NCI-H146 treated with DMSO at 0.1 percent for 48 hours (cell line): ENCODE results near the gene GLIPR1.
"Not testable (repeated sequence)": the region's sequence is repeated elsewhere in the genome, so short reads cannot be mapped to it uniquely, and the experiment has no call there.

Experiments
- DNase-seq: peaks from one replicate; lab custom pipeline; 2025; ENCODE audit not compliant: unreplicated experiment; lab: John Stamatoyannopoulos, UW

GLIPR1 gene

GRCh38 chr12:75509621-75510020 lies 29.1 kb downstream of the GLIPR1 start:
- no peak for DNase-seq

- DNase-seq: peak; percentile 95
These were observed 30.8 kb downstream of the GLIPR1 start, which contains the start of gene KRR1 for GRCh38 chr12:75511116-75512048. Gene KRR1 (minus strand): TSS chr12:75511609. CDS start chr12:75511597, 12 bp downstream.

DNA sequence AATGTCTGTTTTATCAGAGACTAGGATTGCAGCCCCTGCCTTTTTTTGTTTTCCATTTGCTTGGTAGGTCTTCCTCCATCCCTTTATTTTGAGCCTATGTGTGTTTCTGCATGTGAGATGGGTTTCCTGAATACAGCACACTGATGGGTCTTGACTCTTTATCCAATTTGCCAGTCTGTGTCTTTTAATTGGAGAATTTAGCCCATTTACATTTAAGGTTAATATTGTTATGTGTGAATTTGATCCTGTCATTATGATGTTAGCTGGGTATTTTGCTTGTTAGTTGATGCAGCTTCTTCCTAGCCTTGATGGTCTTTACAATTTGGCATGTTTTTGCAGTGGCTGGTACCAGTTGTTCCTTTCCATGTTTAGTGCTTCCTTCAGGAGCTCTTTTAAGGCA lies 40.7 kb downstream of the GLIPR1 start:
- DNase-seq: not testable (repeated sequence)

- not testable (repeated sequence) for DNase-seq
These were observed 41.6 kb downstream of the GLIPR1 start for GRCh38 chr12:75522124-75522523.

- DNase-seq: no peak
These were observed 44.7 kb downstream of the GLIPR1 start for GRCh38 chr12:75525263-75525662.

DNA sequence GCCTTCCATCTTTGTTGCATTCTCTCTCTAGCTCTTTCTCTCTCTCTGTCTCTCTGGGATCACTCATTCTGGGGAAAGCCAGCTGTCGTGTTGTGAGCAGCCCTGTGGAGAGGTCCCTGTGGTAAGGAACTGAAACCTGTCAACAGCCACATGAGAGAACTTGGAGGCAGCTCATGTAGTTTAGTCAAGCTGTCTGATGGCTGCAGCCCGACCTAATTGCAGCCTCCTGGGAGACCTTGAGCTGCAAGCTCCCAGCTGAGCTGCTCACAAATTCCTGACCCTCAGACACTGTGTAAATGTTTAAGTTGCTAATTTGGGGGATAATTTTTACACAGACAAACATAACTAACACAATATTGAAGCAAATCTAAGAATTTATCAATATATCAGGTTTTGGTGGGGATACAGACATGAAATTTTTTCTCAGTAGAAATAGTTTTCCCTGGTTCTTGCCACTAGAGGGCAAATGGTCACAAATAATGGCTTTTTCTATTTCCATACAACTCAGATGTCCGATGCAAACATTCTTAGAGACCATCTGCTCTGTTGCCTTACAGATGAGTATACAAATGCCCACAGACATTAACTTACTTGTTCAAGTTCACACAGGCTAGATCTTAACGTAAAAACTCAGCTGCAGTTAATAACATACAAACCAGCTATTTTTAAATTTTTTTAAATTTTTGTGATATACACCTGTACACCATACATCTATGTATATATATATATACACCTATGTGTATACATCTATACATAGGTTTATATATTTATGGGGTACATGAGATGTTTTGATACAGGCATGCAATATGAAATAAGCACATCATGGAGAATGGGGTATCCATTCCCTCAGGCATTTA lies 46.3 kb downstream of the GLIPR1 start:
- peak; percentile 52 for DNase-seq

GRCh38 chr12:75528272-75528671 lies 47.7 kb downstream of the GLIPR1 start:
- DNase-seq: no peak

GRCh38 chr12:75528692-75529091 lies 48.1 kb downstream of the GLIPR1 start:
- DNase-seq: no peak

DNA sequence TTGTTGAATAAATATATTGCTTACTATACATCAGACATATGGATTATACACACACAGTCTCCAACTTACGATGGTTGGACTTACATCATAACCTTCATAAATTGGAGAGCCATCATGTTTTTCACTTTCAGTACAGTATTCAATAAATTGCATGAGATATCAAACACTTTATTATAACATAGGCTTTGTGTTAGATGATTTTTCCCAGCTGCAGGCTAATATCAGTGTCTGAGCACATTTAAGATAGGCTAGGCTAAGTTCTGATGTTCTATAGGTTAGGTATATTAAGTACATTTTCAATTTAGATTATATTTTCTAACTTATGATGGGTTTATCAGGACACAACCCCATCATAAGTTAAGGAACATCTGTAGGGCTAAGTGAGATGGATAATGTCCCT lies 48.8 kb downstream of the GLIPR1 start:
- no peak for DNase-seq

GRCh38 chr12:75529826-75530225 lies 49.3 kb downstream of the GLIPR1 start:
- DNase-seq: no peak

DNA sequence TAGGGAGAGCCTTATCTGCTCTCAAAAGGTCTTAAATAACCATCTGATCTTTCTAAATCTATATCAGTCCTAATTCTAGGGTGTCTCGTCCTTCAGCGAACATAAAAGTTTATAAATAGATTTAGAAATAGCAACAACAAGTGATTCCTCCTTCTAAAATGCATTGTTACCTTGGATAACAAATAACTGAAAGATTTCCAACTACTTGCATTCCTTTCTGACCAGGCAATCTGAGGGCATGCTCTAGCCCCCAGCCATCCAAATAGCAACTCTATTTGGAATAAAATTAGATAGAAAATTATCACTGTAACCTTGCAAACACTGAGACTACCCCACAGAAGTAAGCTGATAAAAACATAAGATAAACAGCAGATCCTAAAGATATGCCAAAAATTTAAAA lies 52.7 kb downstream of the GLIPR1 start:
- DNase-seq: no peak

- DNase-seq: no peak
These were observed 59.3 kb downstream of the GLIPR1 start for GRCh38 chr12:75539889-75540288.

DNA sequence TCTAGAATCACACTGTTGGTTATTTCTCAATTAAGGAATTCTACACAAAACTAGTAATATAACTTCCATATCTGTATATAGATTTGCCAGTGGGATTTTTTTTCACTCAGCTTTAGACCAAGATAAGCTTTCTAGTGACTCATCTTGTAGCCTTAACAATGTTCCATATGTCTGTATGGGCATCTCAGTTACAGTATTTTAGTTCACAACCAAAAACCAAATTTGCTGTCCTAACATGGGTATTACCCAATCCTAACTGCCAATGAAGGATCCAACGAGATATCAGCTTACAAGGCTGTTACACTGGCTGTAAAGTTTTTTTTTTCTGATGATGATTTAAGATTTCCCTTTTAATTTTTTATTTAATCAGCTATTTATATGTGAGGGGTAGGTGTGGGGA lies 62.4 kb downstream of the GLIPR1 start:
- no peak for DNase-seq

- no peak for DNase-seq
These were observed 63.0 kb downstream of the GLIPR1 start for GRCh38 chr12:75543529-75543928.

- DNase-seq: no peak
These were observed 65.1 kb downstream of the GLIPR1 start for GRCh38 chr12:75545636-75546035.

- no peak for DNase-seq
These were observed 68.3 kb downstream of the GLIPR1 start for GRCh38 chr12:75548879-75549278.

GRCh38 chr12:75549989-75550388 lies 69.4 kb downstream of the GLIPR1 start:
- no peak for DNase-seq

- no peak for DNase-seq
These were observed 70.1 kb downstream of the GLIPR1 start for GRCh38 chr12:75550401-75551240.

DNA sequence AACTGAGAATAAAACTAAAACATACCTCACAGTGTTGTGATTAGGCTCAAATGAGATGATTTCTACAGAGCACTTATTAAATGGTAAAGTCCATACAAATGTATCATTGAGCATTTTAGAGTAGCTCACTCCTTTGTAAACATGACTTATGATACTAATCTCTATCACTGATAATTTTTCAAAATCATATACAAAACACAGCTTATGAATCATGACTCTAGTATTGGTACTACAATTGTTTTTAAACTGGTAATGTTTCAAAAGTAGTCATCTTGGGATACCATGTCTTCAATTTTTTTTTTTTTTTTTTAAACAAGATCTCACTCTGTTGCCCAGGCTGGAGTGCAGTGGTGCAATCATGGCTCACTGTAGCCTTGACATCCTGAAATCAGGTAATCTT lies 70.9 kb downstream of the GLIPR1 start:
- no peak for DNase-seq

GRCh38 chr12:75553398-75553797 lies 72.8 kb downstream of the GLIPR1 start:
- no peak for DNase-seq
